ENCODE results near the gene CSNK2B. TPM values are rescaled to one million over a fixed set of nuclear protein-coding genes. Genes with fewer than 3 reads are reported as not detected.
A peak's percentile ranks its signal among the peaks of the same experiment; 100 is the strongest.

CSNK2B gene
- total and polyA plus RNA-seq, 9 of the 15 experiments (the other 6 are each of a cell fraction or from before 2014, with no cell fraction given): 120 to 1,126 (median 529) TPM

DNA sequence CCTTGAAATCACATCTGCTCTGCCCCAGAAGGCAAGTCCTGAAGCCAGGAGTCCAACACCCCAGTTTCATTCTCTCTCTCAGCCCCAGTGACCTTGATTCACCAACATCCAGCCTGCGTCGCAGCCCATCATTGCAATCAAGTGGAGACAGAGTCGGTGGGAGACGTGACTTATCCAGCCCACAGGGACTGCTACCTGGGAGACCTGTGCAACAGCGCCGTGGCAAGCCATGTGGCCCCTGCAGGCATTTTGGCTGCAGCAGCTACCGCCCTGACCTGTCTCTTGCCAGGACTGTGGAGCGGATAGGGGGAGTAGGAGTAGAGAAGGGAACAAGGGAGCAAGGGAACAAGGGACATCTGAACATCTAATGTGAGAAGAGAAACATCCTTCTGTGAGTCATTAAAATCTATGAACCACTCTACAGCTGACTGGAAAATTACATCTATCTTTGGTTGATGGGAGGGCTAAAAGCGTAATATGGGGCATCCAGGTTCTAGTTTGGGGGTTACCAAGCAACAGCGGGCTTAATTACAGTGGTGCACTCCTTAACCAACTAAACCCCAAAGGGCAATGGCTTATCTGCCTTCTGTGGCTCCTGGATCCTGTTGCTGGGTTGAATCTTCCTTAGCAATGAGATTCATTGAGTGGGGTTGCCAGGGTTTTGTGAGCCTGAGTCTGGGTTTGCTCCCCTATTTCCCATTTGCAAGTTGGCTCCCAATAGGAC lies 51.8 kb downstream of the CSNK2B start (continued):
- TF ChIP-seq ZNF212 (CRISPR knock-in tag; IDR thresholded peaks at IDR 0.05) (no peak), TEAD2 (tag; IDR thresholded peaks at IDR 0.05) (no peak), ADNP (tag; IDR thresholded peaks at IDR 0.05) (no peak), ZNF644 (tag; IDR thresholded peaks at IDR 0.05; ENCODE audit: low read depth) (no peak), ZBTB5 (IDR thresholded peaks at IDR 0.05) (no peak), SNIP1 (IDR thresholded peaks at IDR 0.05; ENCODE audit: low read depth) (no peak), PTTG1 (tag; IDR thresholded peaks at IDR 0.05; ENCODE audit: low read depth) (no peak), MTA1 (IDR thresholded peaks at IDR 0.05; ENCODE audit: borderline replicate concordance) (peak; percentile 95), SP1 (CRISPR knock-in tag; IDR thresholded peaks at IDR 0.05) (no peak), MEF2A (IDR thresholded peaks at IDR 0.05; ENCODE audit: control insufficient read depth, low read depth, low read length) (no peak), CC2D1A (IDR thresholded peaks at IDR 0.05) (no peak), MCM5 (IDR thresholded peaks at IDR 0.05; ENCODE audit: low read depth) (no peak), TGIF2 (CRISPR knock-in tag; IDR thresholded peaks at IDR 0.05) (no peak), NEUROD1 (IDR thresholded peaks at IDR 0.05; ENCODE audit: borderline replicate concordance, low read depth, low read length, partially characterized antibody) (peak; percentile 19), SMAD2 (IDR thresholded peaks at IDR 0.05; ENCODE audit: low read depth, low read length) (no peak), MYBL2 (IDR thresholded peaks at IDR 0.05; ENCODE audit: low read depth) (no peak), MYBL2 (CRISPR knock-in tag; IDR thresholded peaks at IDR 0.05; ENCODE audit: borderline replicate concordance) (no peak), ZNF699 (CRISPR knock-in tag; IDR thresholded peaks at IDR 0.05; ENCODE audit: insufficient replicate concordance) (no peak), SRSF1 (IDR thresholded peaks at IDR 0.05; ENCODE audit: low read depth, low read length) (no peak), ZNF551 (CRISPR knock-in tag; IDR thresholded peaks at IDR 0.05) (no peak), NCOA2 (IDR thresholded peaks at IDR 0.05; ENCODE audit: partially characterized antibody in 2 of 2) (no peak), CEBPG (CRISPR knock-in tag; IDR thresholded peaks at IDR 0.05) (no peak), CEBPG (tag; conservative IDR thresholded peaks at IDR 0.05 in 1 of 2, IDR thresholded peaks at IDR 0.05 in 1 of 2) (no peak), TAL1 (IDR thresholded peaks at IDR 0.05) (no peak), POLR2B (IDR thresholded peaks at IDR 0.05; ENCODE audit: low read depth, partially characterized antibody) (no peak), MYNN (IDR thresholded peaks at IDR 0.05) (no peak), MYNN (CRISPR knock-in tag; IDR thresholded peaks at IDR 0.05) (no peak), ZNF12 (CRISPR knock-in tag; IDR thresholded peaks at IDR 0.05) (no peak), CHCHD3 (CRISPR knock-in tag; IDR thresholded peaks at IDR 0.05) (no peak), SUPT5H (IDR thresholded peaks at IDR 0.05) (no peak)
- TF ChIP-seq, protein P1, sequence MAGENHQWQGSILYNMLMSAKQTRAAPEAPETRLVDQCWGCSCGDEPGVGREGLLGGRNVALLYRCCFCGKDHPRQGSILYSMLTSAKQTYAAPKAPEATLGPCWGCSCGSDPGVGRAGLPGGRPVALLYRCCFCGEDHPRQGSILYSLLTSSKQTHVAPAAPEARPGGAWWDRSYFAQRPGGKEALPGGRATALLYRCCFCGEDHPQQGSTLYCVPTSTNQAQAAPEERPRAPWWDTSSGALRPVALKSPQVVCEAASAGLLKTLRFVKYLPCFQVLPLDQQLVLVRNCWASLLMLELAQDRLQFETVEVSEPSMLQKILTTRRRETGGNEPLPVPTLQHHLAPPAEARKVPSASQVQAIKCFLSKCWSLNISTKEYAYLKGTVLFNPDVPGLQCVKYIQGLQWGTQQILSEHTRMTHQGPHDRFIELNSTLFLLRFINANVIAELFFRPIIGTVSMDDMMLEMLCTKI (IDR thresholded peaks at IDR 0.05; ENCODE audit: partially characterized antibody): no peak
